ENCODE results near the gene VMP1. TPM values are rescaled to one million over a fixed set of nuclear protein-coding genes. Genes with fewer than 3 reads are reported as not detected.

Gene VMP1
- total and polyA plus RNA-seq, 2 donors (not counting 1 experiment from before 2014, with no cell fraction given), result 125 to 235 TPM

- Histone ChIP-seq H3K4me1 (ENCODE audit: control insufficient read depth, extremely low read depth, insufficient read depth, low read length) (no peaks in the 10 kb centered on the region), H3K9ac (ENCODE audit: insufficient read depth, low read length) (no peak overlapping the region), H3K9me3 (ENCODE audit: control insufficient read depth, insufficient read depth, low read depth, low read length) (no peaks in the 10 kb centered on the region), H3K4me2 (ENCODE audit: extremely low read depth, insufficient read depth, low read length) (no peak overlapping the region), H3K27me3 (ENCODE audit: control insufficient read depth, insufficient read depth, low read length) (no peaks in the 10 kb centered on the region), H3K79me2 (ENCODE audit: control insufficient read depth, insufficient read depth, low read length) (peaks cover 39% of the 10 kb centered on the region), H3K4me3 (replicated peaks in 1 of 4; ENCODE audit: control extremely low read depth in 1 of 4, insufficient read depth in 1 of 4, low read depth in 3 of 4, low read length in 4 of 4) (no peak overlapping the region), H3K36me3 (ENCODE audit: control insufficient read depth, insufficient read depth, low read length) (no peaks in the 10 kb centered on the region), H3K27ac (ENCODE audit: insufficient read depth, low read length) (no peak overlapping the region), H2AFZ (ENCODE audit: low read length) (no peak overlapping the region), H4K20me1 (ENCODE audit: control insufficient read depth, extremely low read depth, insufficient read depth, low read length) (no peaks in the 10 kb centered on the region)
- TF ChIP-seq EZH2 (IDR thresholded peaks at IDR 0.05; ENCODE audit: low read length, missing control alignments), result no peak
- TF ChIP-seq CTCF (conservative IDR thresholded peaks at IDR 0.05 in 1 of 2, IDR thresholded peaks at IDR 0.05 in 1 of 2; ENCODE audit: low read depth in 1 of 2, low read length in 2 of 2), result no peak
- DNase-seq (ENCODE audit: low read depth in 2 of 2), result no peak
These were observed 12.1 kb downstream of the VMP1 start for GRCh38 chr17:59719526-59719925.

GRCh38 chr17:59722623-59723022 lies 15.2 kb downstream of the VMP1 start:
- H3K9me3 ChIP-seq (ENCODE audit: control insufficient read depth, insufficient read depth, low read depth, low read length), result no peaks in the 10 kb centered on the region
- no peak for DNase-seq (ENCODE audit: low read depth in 2 of 2)
- H3K4me1 ChIP-seq (ENCODE audit: control insufficient read depth, extremely low read depth, insufficient read depth, low read length), result no peaks in the 10 kb centered on the region
- no peak for TF ChIP-seq EZH2 (IDR thresholded peaks at IDR 0.05; ENCODE audit: low read length, missing control alignments)
- TF ChIP-seq CTCF (conservative IDR thresholded peaks at IDR 0.05 in 1 of 2, IDR thresholded peaks at IDR 0.05 in 1 of 2; ENCODE audit: low read depth in 1 of 2, low read length in 2 of 2), result no peak
- no peaks in the 10 kb centered on the region for H3K27me3 ChIP-seq (ENCODE audit: control insufficient read depth, insufficient read depth, low read length)
- no peak overlapping the region for H3K27ac ChIP-seq (ENCODE audit: insufficient read depth, low read length)
- no peaks in the 10 kb centered on the region for H3K36me3 ChIP-seq (ENCODE audit: control insufficient read depth, insufficient read depth, low read length)
- H4K20me1 ChIP-seq (ENCODE audit: control insufficient read depth, extremely low read depth, insufficient read depth, low read length), result no peaks in the 10 kb centered on the region
- peaks cover 21% of the 10 kb centered on the region for H3K79me2 ChIP-seq (ENCODE audit: control insufficient read depth, insufficient read depth, low read length)
- no peak overlapping the region for H3K9ac ChIP-seq (ENCODE audit: insufficient read depth, low read length)
- H3K4me3 ChIP-seq (replicated peaks in 1 of 4; ENCODE audit: control extremely low read depth in 1 of 4, insufficient read depth in 1 of 4, low read depth in 3 of 4, low read length in 4 of 4), result no peak overlapping the region
- no peak overlapping the region for H3K4me2 ChIP-seq (ENCODE audit: extremely low read depth, insufficient read depth, low read length)
- no peak overlapping the region for H2AFZ ChIP-seq (ENCODE audit: low read length)

DNA sequence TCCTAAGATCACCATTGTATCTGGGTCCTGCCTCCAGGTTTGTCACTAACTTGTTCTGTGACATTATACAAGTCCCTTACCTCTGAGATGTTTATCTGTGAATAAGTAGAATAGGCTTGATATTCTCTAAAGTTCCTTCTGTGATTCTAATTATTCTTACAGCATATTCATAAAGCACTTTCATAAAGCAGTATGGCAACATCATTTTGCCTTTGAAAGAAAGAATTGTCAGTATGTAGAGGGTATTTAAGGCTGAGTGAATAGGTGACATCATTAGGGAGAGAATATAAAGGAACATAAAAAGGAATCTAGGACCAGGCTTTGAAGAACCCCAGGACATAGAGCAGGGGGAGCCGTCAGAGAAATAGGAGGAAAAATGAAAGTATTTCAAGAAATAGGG lies 15.6 kb downstream of the VMP1 start:
- TF ChIP-seq EZH2 (IDR thresholded peaks at IDR 0.05; ENCODE audit: low read length, missing control alignments) (no peak), CTCF (conservative IDR thresholded peaks at IDR 0.05 in 1 of 2, IDR thresholded peaks at IDR 0.05 in 1 of 2; ENCODE audit: low read depth in 1 of 2, low read length in 2 of 2) (no peak)

More for the DNA sequence above, 15.6 kb downstream of the VMP1 start:
- no peak overlapping the region for H3K4me3 ChIP-seq (replicated peaks in 1 of 4; ENCODE audit: control extremely low read depth in 1 of 4, insufficient read depth in 1 of 4, low read depth in 3 of 4, low read length in 4 of 4)
- no peak for DNase-seq (ENCODE audit: low read depth in 2 of 2)
- no peak overlapping the region for H3K4me2 ChIP-seq (ENCODE audit: extremely low read depth, insufficient read depth, low read length)
- no peak overlapping the region for H2AFZ ChIP-seq (ENCODE audit: low read length)
- no peak overlapping the region for H3K9ac ChIP-seq (ENCODE audit: insufficient read depth, low read length)
- no peaks in the 10 kb centered on the region for H4K20me1 ChIP-seq (ENCODE audit: control insufficient read depth, extremely low read depth, insufficient read depth, low read length)
- H3K79me2 ChIP-seq (ENCODE audit: control insufficient read depth, insufficient read depth, low read length), result peaks cover 20% of the 10 kb centered on the region
- H3K9me3 ChIP-seq (ENCODE audit: control insufficient read depth, insufficient read depth, low read depth, low read length), result no peaks in the 10 kb centered on the region
- H3K27ac ChIP-seq (ENCODE audit: insufficient read depth, low read length), result no peak overlapping the region
- no peaks in the 10 kb centered on the region for H3K4me1 ChIP-seq (ENCODE audit: control insufficient read depth, extremely low read depth, insufficient read depth, low read length)
- no peaks in the 10 kb centered on the region for H3K27me3 ChIP-seq (ENCODE audit: control insufficient read depth, insufficient read depth, low read length)
- H3K36me3 ChIP-seq (ENCODE audit: control insufficient read depth, insufficient read depth, low read length), result no peaks in the 10 kb centered on the region
